GM19324 (cell line): ENCODE data around the gene TMTC4.
"Not testable (repeated sequence)": the region's sequence is repeated elsewhere in the genome, so short reads cannot be mapped to it uniquely, and the experiment has no call there.

ENCODE experiments used
- ATAC-seq: cut with Tn5 transposase; IDR thresholded peaks from one replicate; pipeline ENCODE4 v1.9.1; 2021; ENCODE audit warnings: mild to moderate bottlenecking, moderate library complexity; ENCODE audit not compliant: unreplicated experiment, low FRiP score

Gene TMTC4

DNA sequence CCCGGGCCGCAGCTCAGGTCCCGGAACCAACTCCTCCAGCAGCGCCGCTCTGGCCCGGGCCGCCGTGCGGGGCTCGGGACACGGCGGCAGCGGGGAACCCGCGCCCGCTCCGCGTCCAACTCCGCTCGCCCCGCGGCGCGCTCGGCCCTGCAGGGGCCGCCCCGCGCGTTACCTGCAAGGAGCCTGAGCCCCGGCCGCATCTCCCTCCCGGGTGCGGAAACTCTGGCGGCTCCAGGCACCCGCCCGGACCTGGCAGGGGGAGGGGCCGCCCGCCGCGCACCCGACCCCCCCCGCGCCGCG is at the start of gene TMTC4:
TSS of gene TMTC4 (minus strand) at position 224 of the 300 bp plus-strand sequence. CDS start 4,433 bp downstream, outside the sequence.
- peak; percentile 51 for ATAC-seq

GRCh38 chr13:100722517-100722916 is 47.9 kb upstream of the TMTC4 start:
- ATAC-seq = no peak

DNA sequence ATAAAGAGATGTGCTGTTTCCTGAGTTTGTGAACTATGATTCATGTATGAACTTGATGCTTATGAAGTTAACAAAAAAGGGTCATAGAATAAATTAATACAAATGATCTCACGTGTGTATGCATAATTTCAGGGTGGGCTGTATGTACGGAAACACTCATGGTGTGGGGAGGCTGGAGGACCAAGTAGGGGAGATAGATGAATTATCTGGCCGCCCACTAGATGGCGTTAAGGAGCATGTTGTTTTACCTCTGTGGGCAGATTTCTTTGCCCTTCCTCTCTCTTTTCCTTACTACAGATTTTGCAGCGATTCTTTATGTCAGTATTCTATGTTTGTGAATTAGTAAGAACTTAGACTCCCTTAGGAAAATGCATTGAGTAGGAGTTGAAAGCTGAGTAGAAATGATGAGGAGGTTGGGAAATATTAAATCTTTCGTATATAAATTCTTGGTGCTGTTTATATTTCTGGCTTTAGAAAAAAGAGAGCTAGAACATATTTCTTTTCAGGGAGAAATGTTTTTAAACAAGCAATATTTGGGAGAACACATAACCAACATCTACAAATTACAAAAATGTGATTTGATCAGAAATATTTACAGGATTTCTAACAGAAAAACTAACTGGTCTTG is 47.4 kb upstream of the TMTC4 start:
- ATAC-seq = peak; percentile 59

DNA sequence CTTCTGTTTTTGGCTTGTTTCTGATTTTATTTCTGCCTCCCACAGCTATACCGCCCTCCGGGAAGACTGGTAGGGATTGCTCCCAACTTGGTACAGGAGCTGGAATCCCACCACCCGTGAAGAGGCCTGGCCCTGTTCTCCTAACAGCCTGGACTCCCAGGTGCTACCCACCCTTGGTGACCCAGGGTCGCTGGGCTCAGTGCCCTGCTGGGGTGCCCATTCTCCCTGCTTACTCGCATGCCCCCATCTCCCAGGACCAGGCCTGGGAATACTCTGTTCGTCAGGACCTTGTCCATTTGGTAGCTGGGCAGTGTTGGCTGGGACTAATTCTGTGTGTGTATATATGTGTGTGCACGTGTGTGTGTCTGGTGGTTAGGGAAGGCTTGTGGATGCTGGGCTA is 41.0 kb upstream of the TMTC4 start:
- ATAC-seq = no peak

- no peak for ATAC-seq
Measured at GRCh38 chr13:100714478-100714877, 39.9 kb upstream of the TMTC4 start.

DNA sequence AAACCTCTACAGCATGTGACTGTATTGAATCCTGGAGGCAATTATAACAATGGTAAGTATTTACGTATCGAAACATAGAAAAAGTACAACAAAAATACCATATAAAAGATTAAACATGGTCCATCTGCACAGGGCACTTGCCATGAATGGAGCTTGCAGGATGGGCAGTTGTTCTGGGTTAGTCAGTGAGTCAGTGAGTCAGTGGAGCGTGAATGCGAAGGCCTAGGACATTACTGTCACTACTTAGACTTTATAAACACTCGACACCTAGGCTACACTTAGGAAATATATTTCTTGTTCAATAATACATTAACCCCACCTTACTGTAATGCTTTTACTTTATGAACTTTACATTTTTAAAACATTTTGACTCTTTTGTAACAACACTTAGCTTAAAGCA is 35.6 kb upstream of the TMTC4 start:
- no peak for ATAC-seq

DNA sequence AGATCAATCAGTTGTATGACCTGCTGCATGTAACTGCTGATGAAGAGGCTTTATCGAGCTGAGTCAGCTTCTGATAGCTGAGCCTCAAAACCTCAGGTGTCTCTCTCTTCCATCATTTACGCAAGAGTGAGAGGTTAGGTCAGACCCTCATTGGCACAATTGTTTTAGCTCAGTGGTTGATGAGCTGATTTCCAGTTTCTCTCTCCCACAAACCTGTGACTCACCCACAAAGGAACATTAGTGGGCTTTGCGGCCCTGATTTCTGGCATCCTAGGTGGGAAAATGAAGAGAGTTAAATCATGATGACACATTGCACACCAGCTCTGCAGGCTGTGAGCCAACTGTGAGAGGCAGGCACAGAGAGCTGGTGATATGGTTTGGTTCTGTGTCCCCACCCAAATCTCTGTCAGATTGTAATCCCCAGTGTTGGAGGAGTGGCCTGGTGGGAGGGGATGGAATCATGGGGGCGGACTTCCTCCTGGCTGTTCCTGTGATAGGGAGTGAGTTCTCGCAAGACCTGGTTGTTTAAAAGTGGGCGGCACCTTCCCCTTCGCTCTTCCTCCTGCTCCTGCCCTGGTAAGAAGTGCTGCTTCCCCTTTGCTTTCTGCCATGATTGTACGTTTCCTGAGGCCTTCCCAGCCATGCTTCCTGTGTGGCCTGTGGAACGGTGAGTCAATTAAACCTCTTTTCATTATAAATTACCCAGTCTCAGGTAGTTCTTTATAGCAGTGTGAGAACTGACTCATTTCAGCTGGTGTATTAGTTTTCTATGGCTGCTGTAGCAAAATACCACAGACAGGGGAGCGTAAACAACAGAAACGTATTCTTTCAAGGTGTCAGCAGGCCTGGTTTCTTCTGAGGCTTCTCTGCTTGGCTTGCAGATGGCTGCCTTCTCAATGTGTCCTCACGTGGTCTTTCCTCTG is 33.5 kb upstream of the TMTC4 start:
- no peak for ATAC-seq

GRCh38 chr13:100698331-100698730 is 23.7 kb upstream of the TMTC4 start:
- ATAC-seq = not testable (repeated sequence)

DNA sequence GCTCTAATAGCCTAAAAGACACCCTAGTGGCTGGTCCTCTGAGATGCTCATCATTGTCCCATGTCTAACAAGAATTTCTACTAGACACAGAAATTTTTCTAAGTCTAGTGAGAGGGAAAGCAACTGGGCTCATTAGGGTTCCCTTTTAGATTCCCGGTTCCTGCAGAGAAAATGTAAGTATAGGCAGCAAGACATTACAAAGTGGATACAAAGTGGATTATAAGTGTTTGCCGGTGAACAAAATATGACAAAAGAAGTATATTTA is 20.8 kb upstream of the TMTC4 start:
- no peak for ATAC-seq

GRCh38 chr13:100694722-100695508 is 20.3 kb upstream of the TMTC4 start:
- ATAC-seq = no peak

- no peak for ATAC-seq
Measured at GRCh38 chr13:100689191-100689590, 14.6 kb upstream of the TMTC4 start.

DNA sequence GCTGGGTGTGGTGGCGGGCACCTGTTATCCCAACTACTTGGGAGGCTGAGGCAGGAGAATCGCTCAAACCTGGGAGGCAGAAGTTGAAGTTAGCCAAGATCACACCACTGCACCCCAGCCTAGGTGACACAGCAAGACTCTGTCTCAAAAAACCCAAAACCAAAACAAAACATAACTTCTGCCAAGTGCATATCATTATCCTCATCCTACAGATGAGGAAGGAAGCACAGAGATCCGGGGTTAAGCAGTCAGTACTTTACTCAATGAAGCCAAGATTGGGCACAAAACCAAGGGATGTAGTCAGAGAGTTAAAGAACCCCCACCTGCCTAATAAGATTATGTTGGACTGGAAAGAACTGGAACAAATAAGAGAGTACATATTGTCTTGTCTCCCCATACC is 5.5 kb upstream of the TMTC4 start:
- ATAC-seq = no peak

- not testable (repeated sequence) for ATAC-seq
Measured at GRCh38 chr13:100677128-100677527, 2.5 kb upstream of the TMTC4 start.

DNA sequence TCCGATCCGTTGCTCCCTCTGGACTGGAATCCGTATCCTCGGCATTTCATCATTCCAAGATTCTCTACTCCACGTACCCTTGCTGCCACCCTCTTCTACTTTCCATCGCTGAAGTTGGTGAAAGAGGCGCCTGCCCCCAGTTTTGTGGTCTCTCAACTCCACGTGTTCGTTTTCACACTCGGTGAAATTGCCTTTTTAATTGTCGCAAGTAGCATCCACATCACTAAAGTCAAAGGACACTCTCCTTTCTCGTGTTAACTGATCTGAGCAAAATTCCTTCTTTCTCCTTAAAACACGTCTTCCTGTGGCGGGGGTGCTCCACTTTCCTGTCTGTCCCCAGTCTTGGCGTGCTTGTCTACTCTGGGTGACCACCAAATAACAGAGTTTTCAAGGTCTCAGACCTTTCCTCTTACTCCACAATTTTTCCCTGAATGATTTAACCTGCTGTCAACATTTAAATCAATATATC is 1.1 kb upstream of the TMTC4 start:
- ATAC-seq = no peak

GRCh38 chr13:100674872-100675660 is 471 bp upstream of the TMTC4 start:
- peak; percentile 98 for ATAC-seq

- peak; percentile 38 for ATAC-seq
Measured at GRCh38 chr13:100673713-100674571, 653 bp downstream of the TMTC4 start.

- ATAC-seq = no peak
Measured at GRCh38 chr13:100673376-100673712, 1.3 kb downstream of the TMTC4 start.

- no peak for ATAC-seq
Measured at GRCh38 chr13:100671389-100672182, 3.0 kb downstream of the TMTC4 start.

GRCh38 chr13:100668408-100668807 is 6.2 kb downstream of the TMTC4 start:
- ATAC-seq = no peak
